GM12878 (cell line): ENCODE measurements around the gene NCAPH2. TPM values are rescaled to one million over a fixed set of nuclear protein-coding genes. Genes with fewer than 3 reads are reported as not detected.

Experiments used
- ASH2L ChIP-seq: fragments of 300-600, 200-600 bp; sonication (generic); IDR thresholded peaks from 2 replicates; pipeline ENCODE4 v1.6.1; 2017; ENCODE audit warnings: low read depth, mild to moderate bottlenecking, borderline replicate concordance
- BACH1 ChIP-seq: fragments of 450-650 bp; IDR thresholded peaks from 2 replicates; pipeline ENCODE4 v1.6.1; 2017; ENCODE audit warnings: mild to moderate bottlenecking, borderline replicate concordance
- BRCA1 ChIP-seq: IDR thresholded peaks from 2 replicates; pipeline ENCODE4 v1.6.1; 2011; ENCODE audit warnings: low read depth, low read length, improper control_type of control experiment
- CHD2 ChIP-seq: IDR thresholded peaks from 2 replicates; pipeline ENCODE4 v1.6.1; 2011; ENCODE audit warnings: low read depth, low read length, improper control_type of control experiment, borderline replicate concordance
- CREB1 ChIP-seq: IDR thresholded peaks from 2 replicates; pipeline ENCODE4 v1.6.1; 2012; ENCODE audit warnings: low read depth, mild to moderate bottlenecking, inconsistent platforms
- CREM ChIP-seq: IDR thresholded peaks from 2 replicates; pipeline ENCODE4 v1.6.1; 2014; ENCODE audit warnings: antibody characterized with exemption, low read depth
- CTCF ChIP-seq, 3 experiments: IDR thresholded peaks in 2 of 3; conservative IDR thresholded peaks in 1 of 3; 2 replicates each; pipeline ENCODE4 v1.5.1; 2011; ENCODE audit warnings: low read depth in 3 of 3, low read length in 3 of 3, mild to moderate bottlenecking in 3 of 3, control low read depth in 2 of 3, moderate library complexity in 2 of 3, inconsistent platforms in 1 of 3, mixed read lengths in 1 of 3; ENCODE audit not compliant: control insufficient read depth in 2 of 3, insufficient read depth in 1 of 3; ENCODE audit errors: extremely low read depth in 1 of 3
- EGR1 ChIP-seq, 2 experiments: IDR thresholded peaks; 1 replicate in 1 of 2; 2 replicates in 1 of 2; pipeline ENCODE4 v1.6.1; 2011 to 2012; ENCODE audit warnings: low read depth in 2 of 2, low read length in 2 of 2, borderline replicate concordance in 1 of 2, mild to moderate bottlenecking in 1 of 2, moderate library complexity in 1 of 2
- GABPA ChIP-seq: IDR thresholded peaks from 2 replicates; pipeline ENCODE4 v1.6.1; 2014; ENCODE audit warnings: antibody characterized with exemption, low read depth, mild to moderate bottlenecking, inconsistent platforms
- HCFC1 ChIP-seq: fragments of 150-350 bp; IDR thresholded peaks from 2 replicates; pipeline ENCODE4 v1.6.1; 2014; ENCODE audit warnings: low read length
- MAX ChIP-seq: IDR thresholded peaks from 2 replicates; pipeline ENCODE4 v1.6.1; 2012; ENCODE audit warnings: low read depth, low read length, improper control_type of control experiment
- MEF2A ChIP-seq: IDR thresholded peaks from 2 replicates; pipeline ENCODE4 v1.6.1; 2011; ENCODE audit warnings: low read depth, mild to moderate bottlenecking, low read length, moderate library complexity; ENCODE audit not compliant: insufficient read depth
- NFYB ChIP-seq: IDR thresholded peaks from 2 replicates; pipeline ENCODE4 v1.6.1; 2011; ENCODE audit warnings: low read depth, mild to moderate bottlenecking, low read length, improper control_type of control experiment, moderate library complexity; ENCODE audit not compliant: insufficient read depth
- RELA ChIP-seq: fragments of 450-650 bp; IDR thresholded peaks from 2 replicates; pipeline ENCODE4 v1.8.0; 2014; ENCODE audit warnings: borderline replicate concordance; ENCODE audit not compliant: partially characterized antibody
- SMC3 ChIP-seq: IDR thresholded peaks from 2 replicates; pipeline ENCODE4 v1.6.1; 2011; ENCODE audit warnings: low read length, improper control_type of control experiment, borderline replicate concordance
- SPI1 ChIP-seq: IDR thresholded peaks from 2 replicates; pipeline ENCODE4 v1.6.1; 2011; ENCODE audit warnings: low read depth, mild to moderate bottlenecking, low read length, moderate library complexity, borderline replicate concordance; ENCODE audit not compliant: insufficient read depth
- TCF12 ChIP-seq: IDR thresholded peaks from 2 replicates; pipeline ENCODE4 v1.6.1; 2011; ENCODE audit warnings: low read depth, mild to moderate bottlenecking, low read length
- YY1 ChIP-seq: IDR thresholded peaks from 2 replicates; pipeline ENCODE4 v1.6.1; 2011; ENCODE audit warnings: low read depth, mild to moderate bottlenecking, low read length
- ZBED1 ChIP-seq: IDR thresholded peaks from 2 replicates; pipeline ENCODE4 v1.6.1; 2016; ENCODE audit warnings: borderline replicate concordance
- ZNF24 ChIP-seq: fragments of 450-650 bp; IDR thresholded peaks from 2 replicates; pipeline ENCODE4 v1.6.1; 2017; ENCODE audit warnings: antibody characterized with exemption, mild to moderate bottlenecking
- polyA plus RNA-seq, 11 experiments: library from polyadenylated mRNA; depleted of rRNA in 4 of 11; unstranded in 6 of 11; stranded (reverse) in 5 of 11; fragments of >200 nt; fragmentation: Nextera tagmentation in 4 of 11; fragmentation: Illumina TruSeq in 1 of 11; extraction: Ambion mirVana in 4 of 11; extraction: Trizol in 1 of 11; gene quantifications; 1 replicate in 1 of 11; 2 replicates in 10 of 11; pipeline versions ENCODE4 v1.2.1 to v1.2.3, GENCODE V29; 2011 to 2016; ENCODE audit warnings: inconsistent platforms in 2 of 11, missing spikeins in 2 of 11, low read depth in 1 of 11
- total RNA-seq, 4 experiments: library from RNA; depleted of rRNA in 3 of 4; stranded (reverse); fragments of >200 nt in 3 of 4; fragmentation: Illumina TruSeq in 1 of 4; extraction: Trizol in 1 of 4; gene quantifications; 2 replicates each; pipeline versions ENCODE4 v1.2.1 to v1.2.3, GENCODE V29; 2013 to 2021
- TF ChIP-seq, protein P1 (sequence below): IDR thresholded peaks from 2 replicates; pipeline ENCODE4 v1.6.1; 2011; ENCODE audit warnings: low read depth, mild to moderate bottlenecking, low read length, moderate library complexity, borderline replicate concordance; ENCODE audit errors: extremely low read depth
- TF ChIP-seq, protein P2 (sequence below): fragments of 450-650 bp; IDR thresholded peaks from 2 replicates; pipeline ENCODE4 v1.6.1; 2017; ENCODE audit warnings: antibody characterized with exemption, mild to moderate bottlenecking, moderate library complexity

Gene NCAPH2
- total and polyA plus RNA-seq, 10 of the 15 experiments (the other 5 are each of a cell fraction or from before 2014, with no cell fraction given) = 5.0 to 110 (median 59.9) TPM

DNA sequence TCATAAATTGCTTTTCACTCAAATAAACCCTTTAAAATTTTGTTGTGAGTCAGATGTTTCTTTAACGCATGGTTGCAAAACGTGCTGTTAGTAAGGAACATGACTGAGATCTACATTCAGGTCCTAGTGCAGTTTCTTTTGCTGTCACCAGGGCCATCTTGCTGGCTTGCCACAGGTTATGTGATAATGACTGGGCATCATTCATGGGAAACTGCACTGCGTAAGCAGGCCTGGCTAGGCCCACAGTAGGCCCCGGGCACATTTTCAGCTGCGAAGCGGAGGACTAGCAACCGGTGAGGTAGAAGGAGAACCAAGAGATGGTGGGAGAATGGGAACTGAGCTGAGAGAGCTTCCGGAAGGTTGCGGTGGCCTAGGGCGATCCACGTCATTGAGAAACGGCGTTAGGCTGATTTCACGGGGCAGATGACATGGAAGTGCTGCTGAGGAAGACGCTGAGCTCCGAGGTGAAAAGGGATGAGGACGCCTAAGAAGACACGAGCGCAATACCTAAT is 34.4 kb downstream of the NCAPH2 start (continued):
- no peak for TF ChIP-seq EGR1 (IDR thresholded peaks at IDR 0.05; ENCODE audit: borderline replicate concordance in 1 of 2, low read depth in 2 of 2, low read length in 2 of 2)
- no peak for TF ChIP-seq MAX
- peak; percentile 69; the same call in 1 of the 2 replicates for TF ChIP-seq CHD2
- no peak for TF ChIP-seq BRCA1
- TF ChIP-seq TCF12 = peak; percentile 66
- no peak for TF ChIP-seq MEF2A
- peak in 1 of 3 experiments; percentile 21; a peak in 1 of 6 replicates for TF ChIP-seq CTCF (IDR thresholded peaks at IDR 0.05 in 2 of 3, conservative IDR thresholded peaks at IDR 0.05 in 1 of 3; ENCODE audit: control insufficient read depth in 2 of 3, extremely low read depth in 1 of 3, insufficient read depth in 1 of 3, low read depth in 3 of 3, low read length in 3 of 3)
- TF ChIP-seq ASH2L = 0 out of 2 replicates have a peak, but pooled peaks have one; percentile 57
- TF ChIP-seq, protein P1, sequence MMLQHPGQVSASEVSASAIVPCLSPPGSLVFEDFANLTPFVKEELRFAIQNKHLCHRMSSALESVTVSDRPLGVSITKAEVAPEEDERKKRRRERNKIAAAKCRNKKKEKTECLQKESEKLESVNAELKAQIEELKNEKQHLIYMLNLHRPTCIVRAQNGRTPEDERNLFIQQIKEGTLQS = no peak
- TF ChIP-seq, protein P2, sequence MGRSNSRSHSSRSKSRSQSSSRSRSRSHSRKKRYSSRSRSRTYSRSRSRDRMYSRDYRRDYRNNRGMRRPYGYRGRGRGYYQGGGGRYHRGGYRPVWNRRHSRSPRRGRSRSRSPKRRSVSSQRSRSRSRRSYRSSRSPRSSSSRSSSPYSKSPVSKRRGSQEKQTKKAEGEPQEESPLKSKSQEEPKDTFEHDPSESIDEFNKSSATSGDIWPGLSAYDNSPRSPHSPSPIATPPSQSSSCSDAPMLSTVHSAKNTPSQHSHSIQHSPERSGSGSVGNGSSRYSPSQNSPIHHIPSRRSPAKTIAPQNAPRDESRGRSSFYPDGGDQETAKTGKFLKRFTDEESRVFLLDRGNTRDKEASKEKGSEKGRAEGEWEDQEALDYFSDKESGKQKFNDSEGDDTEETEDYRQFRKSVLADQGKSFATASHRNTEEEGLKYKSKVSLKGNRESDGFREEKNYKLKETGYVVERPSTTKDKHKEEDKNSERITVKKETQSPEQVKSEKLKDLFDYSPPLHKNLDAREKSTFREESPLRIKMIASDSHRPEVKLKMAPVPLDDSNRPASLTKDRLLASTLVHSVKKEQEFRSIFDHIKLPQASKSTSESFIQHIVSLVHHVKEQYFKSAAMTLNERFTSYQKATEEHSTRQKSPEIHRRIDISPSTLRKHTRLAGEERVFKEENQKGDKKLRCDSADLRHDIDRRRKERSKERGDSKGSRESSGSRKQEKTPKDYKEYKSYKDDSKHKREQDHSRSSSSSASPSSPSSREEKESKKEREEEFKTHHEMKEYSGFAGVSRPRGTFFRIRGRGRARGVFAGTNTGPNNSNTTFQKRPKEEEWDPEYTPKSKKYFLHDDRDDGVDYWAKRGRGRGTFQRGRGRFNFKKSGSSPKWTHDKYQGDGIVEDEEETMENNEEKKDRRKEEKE = no peak
- TF ChIP-seq NFYB = no peak
- TF ChIP-seq ZBED1 = no peak
- peak; percentile 69; the same call in 1 of the 2 replicates for TF ChIP-seq SPI1
- TF ChIP-seq CREM = peak; percentile 83
- peak; percentile 37; the same call in 1 of the 2 replicates for TF ChIP-seq ZNF24
- TF ChIP-seq BACH1 = peak; percentile 77
- no peak; the same call in 1 of the 2 replicates for TF ChIP-seq SMC3
- TF ChIP-seq RELA = no peak
- TF ChIP-seq CREB1 = peak; percentile 87
- 0 out of 2 replicates have a peak, but pooled peaks have one; percentile 19 for TF ChIP-seq HCFC1
- no peak for TF ChIP-seq GABPA
- peak; percentile 88 for TF ChIP-seq YY1
